ENCODE measurements around the gene USP13. TPM values are rescaled to one million over a fixed set of nuclear protein-coding genes. Genes with fewer than 3 reads are reported as not detected.

USP13 gene
- total RNA-seq, 6 experiments from 2014 or later: 6.0 to 11.1 (median 6.9) TPM

DNA sequence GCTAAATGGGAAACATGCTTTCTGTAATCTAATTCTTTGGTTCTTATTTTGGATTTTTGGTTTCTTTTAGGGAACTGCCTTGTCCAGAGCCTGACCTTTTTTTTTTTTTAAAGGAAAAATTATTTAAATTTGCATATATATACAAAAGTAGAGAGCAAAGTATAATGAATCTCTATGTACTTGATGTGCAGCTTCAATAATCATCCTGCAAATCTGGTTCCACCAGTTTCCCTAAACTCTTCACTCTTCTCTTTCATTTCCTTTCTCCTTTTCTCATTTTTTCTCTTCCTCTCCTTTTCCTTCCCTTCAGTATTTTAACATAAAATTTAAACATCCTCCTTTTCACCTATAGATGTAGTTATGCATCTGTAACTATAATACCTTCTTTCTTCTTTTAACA lies 82.5 kb downstream of the USP13 start:
- no peaks in the 10 kb centered on the region for H3K27me3 ChIP-seq
- no peak overlapping the region for H3K27ac ChIP-seq
- no peak for TF ChIP-seq POLR2A (IDR thresholded peaks at IDR 0.05)
- TF ChIP-seq CTCF (IDR thresholded peaks at IDR 0.05): no peak
- intact Hi-C loops (cut with DNase I): no loop called here
- DNase-seq (no peak), ATAC-seq (no peak)
- H3K9me3 ChIP-seq: no peaks in the 10 kb centered on the region
- peaks cover 0 to 3% (median 0%) of the 10 kb centered on the region in 4 donors for H3K36me3 ChIP-seq
- H3K4me3 ChIP-seq: no peak overlapping the region
- peaks cover 0 to 18% (median 4%) of the 10 kb centered on the region in 4 donors for H3K4me1 ChIP-seq

GRCh38 chr3:179738998-179739397 lies 86.2 kb downstream of the USP13 start:
- peak overlapping the region; percentile 21 to 79 (median 66) for H3K27ac ChIP-seq
- no peaks in the 10 kb centered on the region for H3K9me3 ChIP-seq
- no peak for DNase-seq
- ATAC-seq: no peak
- 100% methylated on average over 2 of the region's 6 CpGs for WGBS (ENCODE audit: insufficient coverage, low coverage, low lambda C conversion rate, missing lambda C conversion rate)
- no peak overlapping the region for H3K4me3 ChIP-seq
- intact Hi-C loops (cut with DNase I): no loop called here
- no peaks in the 10 kb centered on the region for H3K27me3 ChIP-seq
- peaks cover 0 to 4% (median 1%) of the 10 kb centered on the region in 4 donors for H3K36me3 ChIP-seq
- TF ChIP-seq CTCF (IDR thresholded peaks at IDR 0.05) (no peak), POLR2A (IDR thresholded peaks at IDR 0.05) (no peak)
- peaks cover 0 to 12% (median 2%) of the 10 kb centered on the region in 4 donors for H3K4me1 ChIP-seq

- TF ChIP-seq POLR2A (IDR thresholded peaks at IDR 0.05) (peak; percentile 63), CTCF (IDR thresholded peaks at IDR 0.05) (no peak)
- intact Hi-C loops (cut with DNase I): no loop called here
- H3K36me3 ChIP-seq: peaks cover 0 to 4% (median 1%) of the 10 kb centered on the region in 4 donors
- peak overlapping the region; percentile 55 to 79 (median 66) for H3K27ac ChIP-seq
- no peaks in the 10 kb centered on the region for H3K9me3 ChIP-seq
- peaks cover 0 to 12% (median 2%) of the 10 kb centered on the region in 4 donors for H3K4me1 ChIP-seq
- no peaks in the 10 kb centered on the region for H3K27me3 ChIP-seq
- peak overlapping the region in 1 of 3 donors; percentile 15 for H3K4me3 ChIP-seq
- ATAC-seq (peak; percentile 96 to 97 (median 97)), DNase-seq (no peak)
- 29% methylated on average over 5 of the region's 12 CpGs for WGBS (ENCODE audit: insufficient coverage, low coverage, low lambda C conversion rate, missing lambda C conversion rate)
These were observed 87.2 kb downstream of the USP13 start for GRCh38 chr3:179739816-179740594.

GRCh38 chr3:179743913-179744312 lies 91.1 kb downstream of the USP13 start:
- no peaks in the 10 kb centered on the region for H3K9me3 ChIP-seq
- no peak overlapping the region for H3K27ac ChIP-seq
- H3K27me3 ChIP-seq: no peaks in the 10 kb centered on the region
- TF ChIP-seq POLR2A (IDR thresholded peaks at IDR 0.05) (no peak), CTCF (IDR thresholded peaks at IDR 0.05) (no peak)
- ATAC-seq: no peak
- no peak overlapping the region for H3K4me3 ChIP-seq
- H3K36me3 ChIP-seq: peaks cover 0 to 4% (median 1%) of the 10 kb centered on the region in 4 donors
- intact Hi-C loops (cut with DNase I): no loop called here
- WGBS (ENCODE audit: insufficient coverage, low coverage, low lambda C conversion rate, missing lambda C conversion rate): 83% methylated on average over 1 of the region's 2 CpGs
- H3K4me1 ChIP-seq: peaks cover 0 to 12% (median 2%) of the 10 kb centered on the region in 4 donors
- no peak for DNase-seq

Measured in right lobe of liver (tissue), 6 donors.